Smooth muscle cell (in vitro differentiated cells): Measurements from ENCODE around the gene STOM. TPM values are rescaled to one million over a fixed set of nuclear protein-coding genes. Genes with fewer than 3 reads are reported as not detected.

Experiments used
- DNase-seq: peaks from one replicate; lab custom pipeline; 2025; ENCODE audit not compliant: unreplicated experiment; lab: John Stamatoyannopoulos, UW
- H2AFZ ChIP-seq: fragments of 200-600 bp; sonication (generic); 2 replicates; pipeline ENCODE4 v1.6.0; 2016; ENCODE audit warnings: antibody characterized with exemption, low read depth, mild to moderate bottlenecking
- H3F3A ChIP-seq: fragments of 200-600 bp; sonication (generic); 2 replicates; pipeline ENCODE4 v1.6.0; 2017; ENCODE audit warnings: antibody characterized with exemption, low read depth
- H3K27ac ChIP-seq: fragments of 200-600 bp; sonication (generic); 2 replicates; pipeline ENCODE4 v1.5.1; 2016; ENCODE audit warnings: low read depth, mild to moderate bottlenecking
- H3K27me3 ChIP-seq: fragments of 200-600 bp; sonication (generic); 2 replicates; pipeline ENCODE4 v1.6.1; 2016; ENCODE audit warnings: low read depth, mild to moderate bottlenecking
- H3K36me3 ChIP-seq: fragments of 200-600 bp; sonication (generic); 2 replicates; pipeline ENCODE4 v1.5.1; 2016; ENCODE audit warnings: low read depth
- H3K4me1 ChIP-seq: fragments of 200-600 bp; sonication (generic); 2 replicates; pipeline ENCODE4 v1.5.1; 2016; ENCODE audit warnings: low read depth
- H3K4me2 ChIP-seq: fragments of 200-600 bp; sonication (generic); 2 replicates; pipeline ENCODE4 v1.6.0; 2016; ENCODE audit warnings: mild to moderate bottlenecking
- H3K4me3 ChIP-seq: fragments of 200-600 bp; sonication (generic); 2 replicates; pipeline ENCODE4 v1.5.1; 2016; ENCODE audit warnings: mild to moderate bottlenecking
- H3K79me2 ChIP-seq: fragments of 200-600 bp; sonication (generic); 2 replicates; pipeline ENCODE4 v1.6.0; 2016; ENCODE audit warnings: low read depth, mild to moderate bottlenecking
- H3K9ac ChIP-seq: fragments of 200-600 bp; sonication (generic); 2 replicates; pipeline ENCODE4 v1.6.0; 2016; ENCODE audit warnings: low read depth
- H3K9me3 ChIP-seq: fragments of 200-600 bp; sonication (generic); replicated peaks from 2 replicates; pipeline ENCODE4 v1.5.1; 2016; ENCODE audit warnings: low read depth
- H4K20me1 ChIP-seq: fragments of 200-600 bp; sonication (generic); 2 replicates; pipeline ENCODE4 v1.6.0; 2016; ENCODE audit warnings: low read depth
- CTCF ChIP-seq: fragments of 200-600 bp; sonication (generic); IDR thresholded peaks from 2 replicates; pipeline ENCODE4 v1.5.1; 2017; ENCODE audit warnings: borderline replicate concordance, mild to moderate bottlenecking, antibody characterized with exemption; ENCODE audit not compliant: insufficient read depth, poor library complexity, severe bottlenecking
- WGBS: methylation state at CpG from one replicate; pipeline ENCODE4 v1.1.7; 2016; ENCODE audit warnings: low lambda C conversion rate; 5-methylcytosine and 5-hydroxymethylcytosine counted together
- polyA plus RNA-seq: library from polyadenylated mRNA; unstranded; fragments of >200 nt; fragmentation: Nextera tagmentation; extraction: Ambion mirVana; gene quantifications from 2 replicates; pipeline ENCODE4 v1.2.1, GENCODE V29; 2016
- total RNA-seq: library from RNA; depleted of rRNA; stranded (reverse); fragments of >200 nt; gene quantifications from 2 replicates; pipeline ENCODE4 v1.2.3, GENCODE V29; 2014

Gene STOM
- total and polyA plus RNA-seq, 2 experiments from 2014 or later: 105 to 187 TPM

GRCh38 chr9:121309833-121310425, 60.1 kb downstream of the STOM start:
- Histone ChIP-seq H3K4me3 (no peak overlapping the region), H3K4me1 (no peaks in the 10 kb centered on the region), H3K27ac (no peak overlapping the region), H3K9ac (no peak overlapping the region), H3F3A (peaks cover 3% of the 10 kb centered on the region), H4K20me1 (peaks cover 25% of the 10 kb centered on the region), H3K36me3 (peaks cover 12% of the 10 kb centered on the region), H3K4me2 (no peak overlapping the region), H3K27me3 (no peaks in the 10 kb centered on the region), H3K79me2 (no peaks in the 10 kb centered on the region), H2AFZ (no peak overlapping the region), H3K9me3 (no peaks in the 10 kb centered on the region)
- 97% methylated on average over 7 of the region's 7 CpGs for WGBS
- no peak for DNase-seq
- no peak for TF ChIP-seq CTCF

GRCh38 chr9:121309171-121309570, 60.9 kb downstream of the STOM start:
- DNase-seq: no peak
- no peak overlapping the region for H2AFZ ChIP-seq
- peaks cover 33% of the 10 kb centered on the region for H4K20me1 ChIP-seq
- no peak overlapping the region for H3K9ac ChIP-seq
- H3K36me3 ChIP-seq: peaks cover 12% of the 10 kb centered on the region
- H3K27me3 ChIP-seq: no peaks in the 10 kb centered on the region
- H3F3A ChIP-seq: peaks cover 3% of the 10 kb centered on the region
- TF ChIP-seq CTCF: no peak
- H3K79me2 ChIP-seq: no peaks in the 10 kb centered on the region
- no peak overlapping the region for H3K4me3 ChIP-seq
- no peak overlapping the region for H3K27ac ChIP-seq
- no peaks in the 10 kb centered on the region for H3K9me3 ChIP-seq
- H3K4me2 ChIP-seq: no peak overlapping the region
- 98% methylated on average over 6 of the region's 6 CpGs for WGBS
- H3K4me1 ChIP-seq: no peaks in the 10 kb centered on the region

GRCh38 chr9:121308765-121309164, 61.3 kb downstream of the STOM start:
- Histone ChIP-seq H3F3A (peaks cover 3% of the 10 kb centered on the region), H3K27ac (no peak overlapping the region), H2AFZ (no peak overlapping the region), H3K4me1 (no peaks in the 10 kb centered on the region), H3K79me2 (no peaks in the 10 kb centered on the region), H3K4me2 (no peak overlapping the region), H3K36me3 (peaks cover 12% of the 10 kb centered on the region), H4K20me1 (peaks cover 37% of the 10 kb centered on the region), H3K27me3 (no peaks in the 10 kb centered on the region), H3K9ac (no peak overlapping the region), H3K4me3 (no peak overlapping the region), H3K9me3 (no peaks in the 10 kb centered on the region)
- DNase-seq: no peak
- no peak for TF ChIP-seq CTCF
- WGBS: 96% methylated on average over 13 of the region's 13 CpGs

GRCh38 chr9:121307976-121308375, 62.1 kb downstream of the STOM start:
- no peak overlapping the region for H3K27ac ChIP-seq
- no peak for DNase-seq
- TF ChIP-seq CTCF: no peak
- no peaks in the 10 kb centered on the region for H3K79me2 ChIP-seq
- H3K4me3 ChIP-seq: no peak overlapping the region
- H3K36me3 ChIP-seq: peaks cover 15% of the 10 kb centered on the region
- H3F3A ChIP-seq: peaks cover 3% of the 10 kb centered on the region
- no peak overlapping the region for H2AFZ ChIP-seq
- H4K20me1 ChIP-seq: peaks cover 45% of the 10 kb centered on the region
- 94% methylated on average over 2 of the region's 2 CpGs for WGBS
- H3K4me1 ChIP-seq: no peaks in the 10 kb centered on the region
- no peaks in the 10 kb centered on the region for H3K9me3 ChIP-seq
- H3K4me2 ChIP-seq: no peak overlapping the region
- no peak overlapping the region for H3K9ac ChIP-seq
- H3K27me3 ChIP-seq: no peaks in the 10 kb centered on the region
